Right atrium auricular region (tissue), 2 donors: ENCODE measurements around the gene HYDIN. TPM values are rescaled to one million over a fixed set of nuclear protein-coding genes. Genes with fewer than 3 reads are reported as not detected.

ENCODE experiments used
- DNase-seq: peaks from one replicate; pipeline ENCODE4 v3.0.0-alpha.2; 2019; ENCODE audit warnings: low spot score
- H3K27ac ChIP-seq, 2 donors: fragments of 200-600 bp; sonication (generic); 1 replicate in 1 of 2; 2 replicates in 1 of 2; pipeline ENCODE4 v1.5.1; 2016 to 2019
- H3K27me3 ChIP-seq, 2 donors: fragments of 200-600 bp; sonication (generic); one replicate each; pipeline versions ENCODE4 v1.5.1 to v1.6.0; 2017 to 2019
- H3K36me3 ChIP-seq: fragments of 200-600 bp; sonication (generic); one replicate; pipeline ENCODE4 v1.5.1; 2016
- H3K4me1 ChIP-seq, 2 donors: fragments of 200-600 bp; sonication (generic); one replicate each; pipeline versions ENCODE4 v1.5.1 to v1.6.0; 2017 to 2019
- H3K4me3 ChIP-seq, 2 donors: fragments of 200-600 bp; sonication (generic); 1 replicate in 1 of 2; 2 replicates in 1 of 2; pipeline ENCODE4 v1.5.1; 2017 to 2019; ENCODE audit warnings: mild to moderate bottlenecking in 1 of 2, moderate library complexity in 1 of 2
- H3K9me3 ChIP-seq, 2 donors: fragments of 200-600 bp; sonication (generic); one replicate each; pipeline ENCODE4 v1.5.1; 2019
- total RNA-seq, 2 donors: library from RNA; depleted of rRNA; stranded (reverse); fragments of >200 nt; gene quantifications; one replicate each; pipeline ENCODE4 v1.1.0, GENCODE V29; 2016
- TF ChIP-seq, protein P1 (sequence below), 2 donors: fragments of 200-600 bp; sonication (generic); IDR thresholded peaks; one replicate each; pipeline ENCODE4 v1.5.1; 2019; ENCODE audit warnings: antibody characterized with exemption in 2 of 2

HYDIN gene
- total RNA-seq, 2 donors from 2014 or later: 1.2 to 3.8 TPM

DNA sequence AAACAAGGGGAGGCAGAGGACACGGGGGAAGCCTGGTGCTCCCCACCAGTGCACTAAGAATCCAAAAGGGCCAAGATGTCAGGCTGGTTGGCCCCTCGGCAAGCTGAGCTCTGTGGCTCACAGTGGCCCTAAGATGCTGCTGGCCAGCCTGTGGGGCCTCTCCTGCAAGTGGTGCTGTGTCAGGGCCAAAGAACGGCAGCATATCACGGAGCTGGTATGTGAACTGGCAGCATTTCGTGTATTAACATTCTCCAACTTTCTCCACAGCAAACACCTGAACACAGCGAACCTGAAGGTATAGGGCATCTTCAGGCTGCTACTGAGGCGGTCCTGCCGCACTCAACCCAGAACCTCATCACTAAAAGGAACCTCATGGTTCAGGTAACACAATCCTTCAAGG, 464.3 kb downstream of the HYDIN start:
- Histone ChIP-seq H3K36me3 (peaks cover 9% of the 10 kb centered on the region), H3K27ac (no peak overlapping the region)
- no peak for DNase-seq

DNA sequence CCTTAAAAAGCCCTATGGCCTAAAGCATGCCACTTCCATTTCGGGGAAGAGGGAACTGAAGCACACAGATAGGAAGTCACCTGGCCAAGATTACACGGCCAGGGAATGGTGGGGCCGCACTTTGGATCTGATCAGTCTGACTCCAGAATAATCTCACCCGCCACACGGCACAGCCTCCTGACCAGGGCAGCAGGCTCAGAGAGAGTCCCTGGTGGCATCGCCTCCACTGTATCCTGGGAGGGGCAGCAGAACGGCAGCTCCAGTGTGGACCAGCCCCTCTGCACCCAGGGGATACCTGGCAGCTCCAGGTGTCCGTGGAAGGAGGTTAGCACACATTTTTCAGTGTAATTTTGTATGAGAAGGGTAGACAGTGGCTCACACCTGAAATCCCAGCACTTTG, 465.0 kb downstream of the HYDIN start:
- Histone ChIP-seq H3K27me3 (no peaks in the 10 kb centered on the region), H3K27ac (no peak overlapping the region), H3K9me3 (no peaks in the 10 kb centered on the region), H3K36me3 (peaks cover 9% of the 10 kb centered on the region), H3K4me3 (no peak overlapping the region), H3K4me1 (peaks cover 0 to 5% of the 10 kb centered on the region in 2 donors)
- TF ChIP-seq, protein P1, sequence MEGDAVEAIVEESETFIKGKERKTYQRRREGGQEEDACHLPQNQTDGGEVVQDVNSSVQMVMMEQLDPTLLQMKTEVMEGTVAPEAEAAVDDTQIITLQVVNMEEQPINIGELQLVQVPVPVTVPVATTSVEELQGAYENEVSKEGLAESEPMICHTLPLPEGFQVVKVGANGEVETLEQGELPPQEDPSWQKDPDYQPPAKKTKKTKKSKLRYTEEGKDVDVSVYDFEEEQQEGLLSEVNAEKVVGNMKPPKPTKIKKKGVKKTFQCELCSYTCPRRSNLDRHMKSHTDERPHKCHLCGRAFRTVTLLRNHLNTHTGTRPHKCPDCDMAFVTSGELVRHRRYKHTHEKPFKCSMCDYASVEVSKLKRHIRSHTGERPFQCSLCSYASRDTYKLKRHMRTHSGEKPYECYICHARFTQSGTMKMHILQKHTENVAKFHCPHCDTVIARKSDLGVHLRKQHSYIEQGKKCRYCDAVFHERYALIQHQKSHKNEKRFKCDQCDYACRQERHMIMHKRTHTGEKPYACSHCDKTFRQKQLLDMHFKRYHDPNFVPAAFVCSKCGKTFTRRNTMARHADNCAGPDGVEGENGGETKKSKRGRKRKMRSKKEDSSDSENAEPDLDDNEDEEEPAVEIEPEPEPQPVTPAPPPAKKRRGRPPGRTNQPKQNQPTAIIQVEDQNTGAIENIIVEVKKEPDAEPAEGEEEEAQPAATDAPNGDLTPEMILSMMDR (IDR thresholded peaks at IDR 0.05): no peak
- DNase-seq: no peak

More for the DNA sequence above, 464.3 kb downstream of the HYDIN start:
- no peaks in the 10 kb centered on the region for H3K27me3 ChIP-seq
- H3K4me3 ChIP-seq: no peak overlapping the region
- H3K4me1 ChIP-seq: peaks cover 0 to 5% of the 10 kb centered on the region in 2 donors
- TF ChIP-seq, protein P1 (IDR thresholded peaks at IDR 0.05): no peak
- H3K9me3 ChIP-seq: no peaks in the 10 kb centered on the region

DNA sequence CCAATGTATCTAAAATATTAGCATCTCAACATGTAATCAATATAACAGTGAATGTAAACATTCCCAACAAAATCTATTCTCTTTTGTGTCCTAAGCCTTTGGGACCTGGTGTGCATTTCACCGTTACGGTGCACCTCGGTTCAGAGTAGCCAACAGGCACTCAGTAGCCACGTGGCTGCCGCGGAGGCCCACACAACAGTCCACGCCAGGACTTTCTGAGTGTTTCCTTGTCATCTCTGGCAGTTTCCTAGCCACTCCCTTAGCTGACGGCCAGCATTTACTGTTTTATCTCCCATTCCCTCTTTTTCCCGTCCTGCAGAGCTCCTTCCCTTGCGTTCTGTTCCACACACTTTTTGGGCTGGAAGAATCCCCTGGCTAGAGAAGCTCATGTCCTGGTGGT, 465.9 kb downstream of the HYDIN start:
- peaks cover 13% of the 10 kb centered on the region for H3K36me3 ChIP-seq
- peaks cover 0 to 5% of the 10 kb centered on the region in 2 donors for H3K4me1 ChIP-seq
- H3K27me3 ChIP-seq: no peaks in the 10 kb centered on the region
- no peaks in the 10 kb centered on the region for H3K9me3 ChIP-seq
- TF ChIP-seq, protein P1 (IDR thresholded peaks at IDR 0.05): no peak
- H3K4me3 ChIP-seq: no peak overlapping the region
- no peak for DNase-seq
- no peak overlapping the region for H3K27ac ChIP-seq

DNA sequence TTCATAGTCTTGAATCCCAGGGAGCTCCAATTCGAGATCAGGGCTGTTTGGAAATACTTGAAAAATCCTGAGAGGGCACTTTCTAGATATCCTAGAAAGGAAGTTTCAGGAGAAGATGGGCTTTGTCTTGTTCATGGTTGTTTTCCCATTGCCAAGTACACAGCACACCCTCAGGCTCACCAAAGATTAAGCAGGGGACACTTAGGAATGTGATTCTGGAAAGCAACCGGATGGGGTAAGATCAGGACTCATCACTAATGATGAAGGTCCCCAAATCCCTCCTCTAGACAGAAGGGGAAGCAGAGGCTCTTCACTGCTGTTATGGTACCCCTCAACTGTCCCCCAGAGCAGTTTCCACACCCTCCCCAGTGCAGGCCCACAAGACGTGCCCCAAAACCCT, 470.3 kb downstream of the HYDIN start:
- Histone ChIP-seq H3K36me3 (peaks cover 24% of the 10 kb centered on the region), H3K4me3 (no peak overlapping the region), H3K27ac (no peak overlapping the region), H3K4me1 (peaks cover 0 to 4% of the 10 kb centered on the region in 2 donors), H3K27me3 (no peaks in the 10 kb centered on the region), H3K9me3 (no peaks in the 10 kb centered on the region)
- TF ChIP-seq, protein P1 (IDR thresholded peaks at IDR 0.05): no peak
- DNase-seq: no peak

DNA sequence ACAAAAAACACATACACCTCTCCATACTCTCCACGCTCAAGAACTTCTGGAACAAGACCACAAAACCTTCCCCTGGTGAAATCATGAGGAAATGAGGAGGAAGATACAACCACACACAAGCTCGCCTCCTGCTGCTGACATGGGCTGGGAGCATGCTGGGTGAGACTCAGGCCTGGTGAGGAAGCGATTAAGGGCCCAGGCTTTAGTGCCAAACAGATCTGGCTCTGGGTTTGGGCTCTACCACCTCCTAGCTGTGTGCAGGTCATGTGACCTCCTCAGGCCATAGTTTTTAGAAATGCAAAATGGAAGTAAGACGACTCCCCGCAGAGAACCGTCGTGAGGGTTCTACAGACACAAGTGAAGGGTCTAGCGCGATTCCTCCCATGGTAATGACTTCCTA, 470.9 kb downstream of the HYDIN start:
- Histone ChIP-seq H3K4me1 (no peaks in the 10 kb centered on the region), H3K27me3 (no peaks in the 10 kb centered on the region), H3K4me3 (no peak overlapping the region), H3K27ac (no peak overlapping the region), H3K9me3 (no peaks in the 10 kb centered on the region), H3K36me3 (peaks cover 24% of the 10 kb centered on the region)
- DNase-seq: no peak
- TF ChIP-seq, protein P1 (IDR thresholded peaks at IDR 0.05): no peak

DNA sequence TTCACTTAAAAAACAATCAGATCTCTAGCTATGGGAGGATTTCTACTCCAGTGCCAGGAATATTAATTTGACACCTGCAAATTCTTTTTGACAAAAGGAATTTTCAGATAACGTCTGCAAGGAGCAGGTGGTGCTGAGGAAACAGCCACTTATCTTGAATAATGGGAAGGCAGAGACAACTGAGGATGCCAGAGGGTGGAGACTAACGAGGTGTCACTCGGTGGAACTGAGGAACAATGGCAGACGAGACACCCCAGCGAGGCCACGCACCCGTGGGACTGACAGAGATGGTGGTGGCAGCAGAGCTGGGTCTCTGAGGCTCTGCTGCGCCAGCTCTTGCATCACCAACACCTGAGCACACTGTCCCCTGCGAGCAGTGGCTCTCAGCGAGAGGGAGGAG, 471.7 kb downstream of the HYDIN start:
- Histone ChIP-seq H3K4me3 (no peak overlapping the region), H3K36me3 (peaks cover 24% of the 10 kb centered on the region)
- DNase-seq: no peak

More for the DNA sequence above, 471.7 kb downstream of the HYDIN start:
- no peaks in the 10 kb centered on the region for H3K4me1 ChIP-seq
- H3K27ac ChIP-seq: no peak overlapping the region
- no peaks in the 10 kb centered on the region for H3K9me3 ChIP-seq
- H3K27me3 ChIP-seq: no peaks in the 10 kb centered on the region
- TF ChIP-seq, protein P1 (IDR thresholded peaks at IDR 0.05): no peak
